Lung (tissue), 12 donors: ENCODE data around the gene SP140. TPM values are rescaled to one million over a fixed set of nuclear protein-coding genes. Genes with fewer than 3 reads are reported as not detected.

ENCODE experiments used
- ATAC-seq: fragments of 200-7000 bp; cut with Tn5 transposase; one replicate; pipeline ENCODE4 v1.9.1; 2020; ENCODE audit warnings: moderate number of reproducible peaks; ENCODE audit not compliant: insufficient read depth, low FRiP score
- DNase-seq, 3 donors: peaks; one replicate each; pipeline ENCODE4 v3.0.0-alpha.2; 2013 to 2017
- H3K27ac ChIP-seq, 2 donors: one replicate each; pipeline ENCODE4 v1.5.1; 2013; ENCODE audit warnings: mild to moderate bottlenecking in 2 of 2, moderate library complexity in 2 of 2, control low read depth in 1 of 2, inconsistent platforms in 1 of 2, low read depth in 1 of 2, low read length in 1 of 2
- H3K27me3 ChIP-seq, 3 donors: one replicate each; pipeline ENCODE4 v1.5.1; 2013; ENCODE audit warnings: low read length in 2 of 3; ENCODE audit not compliant: control insufficient read depth in 3 of 3, insufficient read depth in 3 of 3
- H3K36me3 ChIP-seq, 4 donors: one replicate each; pipeline ENCODE4 v1.5.1; 2013; ENCODE audit warnings: low read length in 4 of 4, mild to moderate bottlenecking in 1 of 4, moderate library complexity in 1 of 4; ENCODE audit not compliant: control insufficient read depth in 4 of 4, insufficient read depth in 4 of 4
- H3K4me1 ChIP-seq, 5 donors: one replicate each; pipeline ENCODE4 v1.5.1; 2013; ENCODE audit warnings: low read length in 5 of 5, mild to moderate bottlenecking in 2 of 5, moderate library complexity in 1 of 5; ENCODE audit not compliant: control insufficient read depth in 5 of 5, insufficient read depth in 5 of 5
- H3K4me3 ChIP-seq: one replicate; pipeline ENCODE4 v1.5.1; 2013; ENCODE audit warnings: mild to moderate bottlenecking, control low read depth, moderate library complexity
- H3K9ac ChIP-seq, 2 donors: one replicate each; pipeline ENCODE4 v1.5.1; 2013; ENCODE audit warnings: low read length in 2 of 2, control low read depth in 1 of 2; ENCODE audit not compliant: insufficient read depth in 1 of 2
- H3K9me3 ChIP-seq, 4 donors: one replicate each; pipeline ENCODE4 v1.5.1; 2013; ENCODE audit warnings: low read length in 3 of 4, mild to moderate bottlenecking in 1 of 4, moderate library complexity in 1 of 4; ENCODE audit not compliant: control insufficient read depth in 4 of 4, insufficient read depth in 3 of 4
- CTCF ChIP-seq: IDR thresholded peaks from 2 replicates; pipeline ENCODE4 v1.5.1; 2012; ENCODE audit warnings: mild to moderate bottlenecking; ENCODE audit errors: control extremely low read depth, extremely low read depth
- WGBS, 2 donors: extraction: QIAGEN DNeasy Blood & Tissue Kit; methylation state at CpG; one replicate each; pipeline ENCODE4 v1.1.7; 2013; 5-methylcytosine and 5-hydroxymethylcytosine counted together
- polyA plus RNA-seq, 2 donors: library from polyadenylated mRNA; stranded (reverse); fragments of 200-250 nt; gene quantifications; one replicate each; pipeline ENCODE4 v1.2.1, GENCODE V29; 2013
- total RNA-seq, 2 donors: library from RNA; depleted of rRNA in 1 of 2; stranded (reverse); fragments of >200 nt in 1 of 2; gene quantifications; one replicate each; pipeline ENCODE4 v1.2.1, GENCODE V29; 2014 to 2021
- donor health status: control.
- donor health status: control.
- donor health status: Bipolar disorder and iron deficiency.
- donor health status: healthy.
- donor health status: DM: yes; HTN: yes; CAD: no.

SP140 gene
- total and polyA plus RNA-seq, 4 donors, result 2.9 to 6.7 (median 6.0) TPM

- Histone ChIP-seq H3K4me3 (no peak overlapping the region), H3K27ac (no peak overlapping the region), H3K9me3 (peaks cover 0 to under 1% (median 0%) of the 10 kb centered on the region in 4 donors), H3K27me3 (no peaks in the 10 kb centered on the region), H3K4me1 (peaks cover 0 to 9% (median 6%) of the 10 kb centered on the region in 5 donors), H3K36me3 (no peaks in the 10 kb centered on the region), H3K9ac (no peak overlapping the region)
- TF ChIP-seq CTCF, result no peak
- ATAC-seq (no peak), DNase-seq (no peak)
- 61 to 77% methylated on average over 7 of the region's 7 CpGs for WGBS, 2 donors
Measured at GRCh38 chr2:230329946-230330605, 104.5 kb downstream of the SP140 start.

GRCh38 chr2:230330725-230331124, 105.2 kb downstream of the SP140 start:
- no peak for TF ChIP-seq CTCF
- H3K4me1 ChIP-seq, result peaks cover 0 to 9% (median 5%) of the 10 kb centered on the region in 5 donors

GRCh38 chr2:230335461-230335863, 109.9 kb downstream of the SP140 start:
- Histone ChIP-seq H3K9me3 (no peaks in the 10 kb centered on the region), H3K4me1 (peaks cover 0 to 2% (median 0%) of the 10 kb centered on the region in 5 donors), H3K9ac (no peak overlapping the region), H3K36me3 (peaks cover 0 to 2% (median 0%) of the 10 kb centered on the region in 4 donors), H3K27me3 (no peaks in the 10 kb centered on the region), H3K27ac (no peak overlapping the region), H3K4me3 (no peak overlapping the region)
- no peak for TF ChIP-seq CTCF
- ATAC-seq (no peak), DNase-seq (no peak)
- WGBS, 2 donors, result 22 to 38% methylated on average over 3 of the region's 3 CpGs

More at GRCh38 chr2:230330725-230331124, 105.2 kb downstream of the SP140 start:
- Histone ChIP-seq H3K27ac (no peak overlapping the region), H3K36me3 (no peaks in the 10 kb centered on the region), H3K4me3 (no peak overlapping the region), H3K27me3 (no peaks in the 10 kb centered on the region), H3K9me3 (no peaks in the 10 kb centered on the region), H3K9ac (no peak overlapping the region)
- WGBS, 2 donors, result 88 to 92% methylated on average over 7 of the region's 7 CpGs
- DNase-seq, result no peak
- ATAC-seq, result no peak
